Panc1 (cell line): ENCODE results near the gene SHQ1. TPM values are rescaled to one million over a fixed set of nuclear protein-coding genes. Genes with fewer than 3 reads are reported as not detected.

ENCODE experiments used
- ATAC-seq: fragments of 200-7000 bp; cut with Tn5 transposase; 2 replicates; pipeline ENCODE4 v1.9.1; 2020; ENCODE audit warnings: mild to moderate bottlenecking, moderate library complexity
- BruUV-seq: library from RNA; stranded (reverse); fragments of 400-500 nt; replicated peaks from 2 replicates; lab custom pipeline; 2021; lab: Mats Ljungman, UMichigan
- CTCF ChIA-PET: fragments of 300-600 bp; sonication (Branson Sonifier 250); formaldehyde crosslinking; loops from one replicate; lab custom pipeline; 2022; ENCODE audit warnings: antibody characterized with exemption; lab: Charles Lee
- POLR2A ChIA-PET: fragments of 300-600 bp; sonication (Branson Sonifier 250); formaldehyde crosslinking; loops from one replicate; lab custom pipeline; 2022; ENCODE audit warnings: antibody characterized with exemption; lab: Charles Lee
- DNase-seq: peaks from one replicate; pipeline ENCODE4 v3.0.0-alpha.2; 2010; ENCODE audit warnings: low read depth, low spot score
- H3K27ac ChIP-seq: 2 replicates; pipeline ENCODE4 v1.5.1; 2011; ENCODE audit warnings: mild to moderate bottlenecking, low read length, inconsistent platforms
- H3K27me3 ChIP-seq: fragments of 200-500 bp; sonication (Bioruptor generic); 2 replicates; pipeline ENCODE4 v1.6.0; 2014; ENCODE audit warnings: low read length, inconsistent platforms; ENCODE audit not compliant: control insufficient read depth, insufficient read depth
- H3K36me3 ChIP-seq: fragments of 200-500 bp; sonication (Bioruptor generic); 2 replicates; pipeline ENCODE4 v1.5.1; 2014; ENCODE audit warnings: inconsistent platforms, mild to moderate bottlenecking, low read length, moderate library complexity; ENCODE audit not compliant: control insufficient read depth, insufficient read depth
- H3K4me1 ChIP-seq: 2 replicates; pipeline ENCODE4 v1.5.1; 2011; ENCODE audit warnings: inconsistent platforms, mild to moderate bottlenecking, low read length, moderate library complexity; ENCODE audit not compliant: control insufficient read depth, insufficient read depth
- H3K4me3 ChIP-seq, 2 experiments: 2 replicates each; pipeline ENCODE4 v1.5.1; 2011 to 2012; ENCODE audit warnings: low read depth in 2 of 2, low read length in 2 of 2, mild to moderate bottlenecking in 2 of 2, inconsistent platforms in 1 of 2, moderate library complexity in 1 of 2
- H3K9me3 ChIP-seq: fragments of 200-500 bp; sonication (Bioruptor generic); 2 replicates; pipeline ENCODE4 v1.5.1; 2014; ENCODE audit warnings: low read depth, mild to moderate bottlenecking, inconsistent platforms, low read length, moderate library complexity; ENCODE audit not compliant: control insufficient read depth, insufficient read depth
- POLR2AphosphoS5 ChIP-seq: IDR thresholded peaks from 2 replicates; pipeline ENCODE4 v1.6.1; 2012; ENCODE audit warnings: mild to moderate bottlenecking, low read depth, low read length, moderate library complexity
- SIN3A ChIP-seq: IDR thresholded peaks from 2 replicates; pipeline ENCODE4 v1.6.1; 2012; ENCODE audit warnings: low read depth, mild to moderate bottlenecking, low read length, moderate library complexity, borderline replicate concordance; ENCODE audit not compliant: insufficient read depth
- TCF7L2 ChIP-seq: IDR thresholded peaks from 2 replicates; pipeline ENCODE4 v1.6.1; 2011; ENCODE audit warnings: mild to moderate bottlenecking, low read depth, low read length, inconsistent platforms
- in situ Hi-C: cut with HindIII; loops from 2 replicates; pipeline ENCODE4 v1.10.0; 2016; ENCODE audit warnings: low sequenced_read_pairs, low pct_unique_long_range_greater_than_20kb
- intact Hi-C: fragments of 100-400 bp; cut with micrococcal nuclease; formaldehyde crosslinking; loops from one replicate; pipeline ENCODE4 v1.10.0; 2022; ENCODE audit not compliant: unreplicated experiment
- total RNA-seq: library from RNA; stranded (reverse); gene quantifications from one replicate; pipeline ENCODE4 v1.2.1, GENCODE V29; 2021; ENCODE audit not compliant: unreplicated experiment
- TF ChIP-seq, protein P1 (sequence below): fragments of 450-650 bp; IDR thresholded peaks from 2 replicates; pipeline ENCODE4 v1.5.1; 2017; ENCODE audit warnings: mild to moderate bottlenecking
- TF ChIP-seq, protein P2 (sequence below), 2 experiments: IDR thresholded peaks; 2 replicates each; pipeline ENCODE4 v1.6.1; 2011 to 2012; ENCODE audit warnings: low read depth in 2 of 2, control low read depth in 1 of 2, low read length in 1 of 2, mild to moderate bottlenecking in 1 of 2, moderate library complexity in 1 of 2; ENCODE audit not compliant: insufficient read depth in 1 of 2

The SHQ1 gene
- total RNA-seq, 1 experiment from 2014 or later: 21.0 TPM

- Histone ChIP-seq H3K4me3 (no peak overlapping the region), H3K36me3 (no peaks in the 10 kb centered on the region), H3K27ac (no peak overlapping the region), H3K4me1 (no peaks in the 10 kb centered on the region), H3K27me3 (no peaks in the 10 kb centered on the region), H3K9me3 (no peaks in the 10 kb centered on the region)
- no TSS peak for BruUV-seq
- intact Hi-C loops (no loop called here), in situ Hi-C loops (no loop called here)
- POLR2A ChIA-PET: no interaction called here
- CTCF ChIA-PET: no interaction called here
- TF ChIP-seq, protein P1, sequence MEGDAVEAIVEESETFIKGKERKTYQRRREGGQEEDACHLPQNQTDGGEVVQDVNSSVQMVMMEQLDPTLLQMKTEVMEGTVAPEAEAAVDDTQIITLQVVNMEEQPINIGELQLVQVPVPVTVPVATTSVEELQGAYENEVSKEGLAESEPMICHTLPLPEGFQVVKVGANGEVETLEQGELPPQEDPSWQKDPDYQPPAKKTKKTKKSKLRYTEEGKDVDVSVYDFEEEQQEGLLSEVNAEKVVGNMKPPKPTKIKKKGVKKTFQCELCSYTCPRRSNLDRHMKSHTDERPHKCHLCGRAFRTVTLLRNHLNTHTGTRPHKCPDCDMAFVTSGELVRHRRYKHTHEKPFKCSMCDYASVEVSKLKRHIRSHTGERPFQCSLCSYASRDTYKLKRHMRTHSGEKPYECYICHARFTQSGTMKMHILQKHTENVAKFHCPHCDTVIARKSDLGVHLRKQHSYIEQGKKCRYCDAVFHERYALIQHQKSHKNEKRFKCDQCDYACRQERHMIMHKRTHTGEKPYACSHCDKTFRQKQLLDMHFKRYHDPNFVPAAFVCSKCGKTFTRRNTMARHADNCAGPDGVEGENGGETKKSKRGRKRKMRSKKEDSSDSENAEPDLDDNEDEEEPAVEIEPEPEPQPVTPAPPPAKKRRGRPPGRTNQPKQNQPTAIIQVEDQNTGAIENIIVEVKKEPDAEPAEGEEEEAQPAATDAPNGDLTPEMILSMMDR: no peak
- TF ChIP-seq TCF7L2: no peak
- TF ChIP-seq, protein P2, sequence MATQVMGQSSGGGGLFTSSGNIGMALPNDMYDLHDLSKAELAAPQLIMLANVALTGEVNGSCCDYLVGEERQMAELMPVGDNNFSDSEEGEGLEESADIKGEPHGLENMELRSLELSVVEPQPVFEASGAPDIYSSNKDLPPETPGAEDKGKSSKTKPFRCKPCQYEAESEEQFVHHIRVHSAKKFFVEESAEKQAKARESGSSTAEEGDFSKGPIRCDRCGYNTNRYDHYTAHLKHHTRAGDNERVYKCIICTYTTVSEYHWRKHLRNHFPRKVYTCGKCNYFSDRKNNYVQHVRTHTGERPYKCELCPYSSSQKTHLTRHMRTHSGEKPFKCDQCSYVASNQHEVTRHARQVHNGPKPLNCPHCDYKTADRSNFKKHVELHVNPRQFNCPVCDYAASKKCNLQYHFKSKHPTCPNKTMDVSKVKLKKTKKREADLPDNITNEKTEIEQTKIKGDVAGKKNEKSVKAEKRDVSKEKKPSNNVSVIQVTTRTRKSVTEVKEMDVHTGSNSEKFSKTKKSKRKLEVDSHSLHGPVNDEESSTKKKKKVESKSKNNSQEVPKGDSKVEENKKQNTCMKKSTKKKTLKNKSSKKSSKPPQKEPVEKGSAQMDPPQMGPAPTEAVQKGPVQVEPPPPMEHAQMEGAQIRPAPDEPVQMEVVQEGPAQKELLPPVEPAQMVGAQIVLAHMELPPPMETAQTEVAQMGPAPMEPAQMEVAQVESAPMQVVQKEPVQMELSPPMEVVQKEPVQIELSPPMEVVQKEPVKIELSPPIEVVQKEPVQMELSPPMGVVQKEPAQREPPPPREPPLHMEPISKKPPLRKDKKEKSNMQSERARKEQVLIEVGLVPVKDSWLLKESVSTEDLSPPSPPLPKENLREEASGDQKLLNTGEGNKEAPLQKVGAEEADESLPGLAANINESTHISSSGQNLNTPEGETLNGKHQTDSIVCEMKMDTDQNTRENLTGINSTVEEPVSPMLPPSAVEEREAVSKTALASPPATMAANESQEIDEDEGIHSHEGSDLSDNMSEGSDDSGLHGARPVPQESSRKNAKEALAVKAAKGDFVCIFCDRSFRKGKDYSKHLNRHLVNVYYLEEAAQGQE (IDR thresholded peaks at IDR 0.05; ENCODE audit: insufficient read depth in 1 of 2, low read depth in 2 of 2, low read length in 1 of 2): no peak
- TF ChIP-seq SIN3A: no peak
- no peak for TF ChIP-seq POLR2AphosphoS5
- ATAC-seq (no peak), DNase-seq (no peak)
Measured at GRCh38 chr3:72760225-72760624, 88.0 kb downstream of the SHQ1 start.

- H3K27me3 ChIP-seq: no peaks in the 10 kb centered on the region
- TF ChIP-seq, protein P1: no peak
- TF ChIP-seq SIN3A: no peak
- H3K27ac ChIP-seq: no peak overlapping the region
- no peaks in the 10 kb centered on the region for H3K9me3 ChIP-seq
- no peaks in the 10 kb centered on the region for H3K4me1 ChIP-seq
- no peaks in the 10 kb centered on the region for H3K36me3 ChIP-seq
- no peak for DNase-seq
- no peak overlapping the region for H3K4me3 ChIP-seq
- ChIA-PET CTCF (no interaction called here), POLR2A (no interaction called here)
- ATAC-seq: no peak
- intact Hi-C loops (no loop called here), in situ Hi-C loops (no loop called here)
- BruUV-seq: no TSS peak
Measured at GRCh38 chr3:72756900-72757299, 91.3 kb downstream of the SHQ1 start.
